Testis (tissue), 2 donors: ENCODE results near the gene HPSE.

Experiments used
- POLR2A ChIP-seq: fragments of 450-650 bp; IDR thresholded peaks from one replicate; pipeline ENCODE4 v1.6.1; 2017; ENCODE audit warnings: antibody characterized with exemption, mild to moderate bottlenecking, moderate library complexity
- TF ChIP-seq, protein P1 (sequence below), 3 experiments: fragments of 450-650 bp in 2 of 3; fragments of 200-600 bp in 1 of 3; sonication (generic) in 1 of 3; IDR thresholded peaks; one replicate each; pipeline ENCODE4 v1.5.1; 2016 to 2019; ENCODE audit warnings: antibody characterized with exemption in 3 of 3, mild to moderate bottlenecking in 2 of 3, moderate library complexity in 1 of 3

DNA sequence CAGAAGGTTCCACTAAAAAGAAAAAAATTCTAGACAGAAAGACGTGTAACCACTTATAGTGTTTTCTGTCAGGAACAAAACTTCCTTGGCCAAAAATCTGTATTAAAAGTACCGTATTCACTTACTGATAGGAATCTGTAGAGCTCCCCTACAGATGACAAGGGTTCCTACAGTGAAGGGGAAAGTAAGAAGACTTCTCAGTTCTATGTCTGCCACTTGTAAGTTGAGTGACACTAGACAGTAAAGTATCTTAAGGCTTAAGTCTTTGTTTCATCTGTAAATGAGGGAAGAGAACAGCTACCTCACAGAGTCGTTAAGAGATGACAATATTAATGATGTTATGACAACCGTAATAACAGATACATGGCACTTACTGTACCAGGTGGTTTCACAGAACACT is 53.3 kb downstream of the HPSE start:
- TF ChIP-seq POLR2A: no peak
- TF ChIP-seq, protein P1, sequence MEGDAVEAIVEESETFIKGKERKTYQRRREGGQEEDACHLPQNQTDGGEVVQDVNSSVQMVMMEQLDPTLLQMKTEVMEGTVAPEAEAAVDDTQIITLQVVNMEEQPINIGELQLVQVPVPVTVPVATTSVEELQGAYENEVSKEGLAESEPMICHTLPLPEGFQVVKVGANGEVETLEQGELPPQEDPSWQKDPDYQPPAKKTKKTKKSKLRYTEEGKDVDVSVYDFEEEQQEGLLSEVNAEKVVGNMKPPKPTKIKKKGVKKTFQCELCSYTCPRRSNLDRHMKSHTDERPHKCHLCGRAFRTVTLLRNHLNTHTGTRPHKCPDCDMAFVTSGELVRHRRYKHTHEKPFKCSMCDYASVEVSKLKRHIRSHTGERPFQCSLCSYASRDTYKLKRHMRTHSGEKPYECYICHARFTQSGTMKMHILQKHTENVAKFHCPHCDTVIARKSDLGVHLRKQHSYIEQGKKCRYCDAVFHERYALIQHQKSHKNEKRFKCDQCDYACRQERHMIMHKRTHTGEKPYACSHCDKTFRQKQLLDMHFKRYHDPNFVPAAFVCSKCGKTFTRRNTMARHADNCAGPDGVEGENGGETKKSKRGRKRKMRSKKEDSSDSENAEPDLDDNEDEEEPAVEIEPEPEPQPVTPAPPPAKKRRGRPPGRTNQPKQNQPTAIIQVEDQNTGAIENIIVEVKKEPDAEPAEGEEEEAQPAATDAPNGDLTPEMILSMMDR (IDR thresholded peaks at IDR 0.05): no peak
